Left kidney (tissue), 8 donors: ENCODE data around the gene AGBL5. TPM values are rescaled to one million over a fixed set of nuclear protein-coding genes. Genes with fewer than 3 reads are reported as not detected.

Experiments
- DNase-seq: peaks from one replicate; pipeline ENCODE4 v3.0.0-alpha.2; 2013
- long read RNA-seq, 8 donors: transcript quantifications; one replicate each; lab custom pipeline, GENCODE V29; 2026
- polyA plus RNA-seq: library from polyadenylated mRNA; unstranded; fragments of 120-200 nt; gene quantifications from one replicate; pipeline ENCODE4 v1.2.1, GENCODE V29; 2013; ENCODE audit not compliant: insufficient read length

Gene AGBL5, protein sequence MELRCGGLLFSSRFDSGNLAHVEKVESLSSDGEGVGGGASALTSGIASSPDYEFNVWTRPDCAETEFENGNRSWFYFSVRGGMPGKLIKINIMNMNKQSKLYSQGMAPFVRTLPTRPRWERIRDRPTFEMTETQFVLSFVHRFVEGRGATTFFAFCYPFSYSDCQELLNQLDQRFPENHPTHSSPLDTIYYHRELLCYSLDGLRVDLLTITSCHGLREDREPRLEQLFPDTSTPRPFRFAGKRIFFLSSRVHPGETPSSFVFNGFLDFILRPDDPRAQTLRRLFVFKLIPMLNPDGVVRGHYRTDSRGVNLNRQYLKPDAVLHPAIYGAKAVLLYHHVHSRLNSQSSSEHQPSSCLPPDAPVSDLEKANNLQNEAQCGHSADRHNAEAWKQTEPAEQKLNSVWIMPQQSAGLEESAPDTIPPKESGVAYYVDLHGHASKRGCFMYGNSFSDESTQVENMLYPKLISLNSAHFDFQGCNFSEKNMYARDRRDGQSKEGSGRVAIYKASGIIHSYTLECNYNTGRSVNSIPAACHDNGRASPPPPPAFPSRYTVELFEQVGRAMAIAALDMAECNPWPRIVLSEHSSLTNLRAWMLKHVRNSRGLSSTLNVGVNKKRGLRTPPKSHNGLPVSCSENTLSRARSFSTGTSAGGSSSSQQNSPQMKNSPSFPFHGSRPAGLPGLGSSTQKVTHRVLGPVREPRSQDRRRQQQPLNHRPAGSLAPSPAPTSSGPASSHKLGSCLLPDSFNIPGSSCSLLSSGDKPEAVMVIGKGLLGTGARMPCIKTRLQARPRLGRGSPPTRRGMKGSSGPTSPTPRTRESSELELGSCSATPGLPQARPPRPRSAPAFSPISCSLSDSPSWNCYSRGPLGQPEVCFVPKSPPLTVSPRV
- 66.9 TPM for polyA plus RNA-seq
- long read RNA-seq, donor 1, transcript AGBL5-210 (7 exons, 1,850 nt) = minor isoform, 7 of 30 reads
- long read RNA-seq, donor 1, transcript AGBL5-201 (11 exons, 2,382 nt) = major isoform, 12 of 30 reads
- long read RNA-seq, donor 1, partial matches to known transcripts = 7 of 30 reads
- long read RNA-seq, donor 1, other reads (novel, unspliced or antisense) = 0 of 30 reads
- long read RNA-seq, donor 2, transcript AGBL5-201 (11 exons, 2,382 nt) = major isoform, 10 of 931 reads
- long read RNA-seq, donor 2, partial matches to known transcripts = 892 of 931 reads
- long read RNA-seq, donor 2, other reads (novel, unspliced or antisense) = 26 of 931 reads
- long read RNA-seq, donor 3, transcript AGBL5-201 (11 exons, 2,382 nt) = major isoform, 9 of 90 reads
- long read RNA-seq, donor 3, partial matches to known transcripts = 77 of 90 reads
- long read RNA-seq, donor 3, other reads (novel, unspliced or antisense) = 0 of 90 reads
- long read RNA-seq, donor 4 = 0 reads
- long read RNA-seq, donor 5, transcript AGBL5-201 (11 exons, 2,382 nt) = major isoform, 9 of 1,754 reads
- long read RNA-seq, donor 5, partial matches to known transcripts = 532 of 1,754 reads
- long read RNA-seq, donor 5, other reads (novel, unspliced or antisense) = 1,206 of 1,754 reads
- long read RNA-seq, donor 6, transcript AGBL5-201 (11 exons, 2,382 nt) = major isoform, 9 of 1,208 reads
- long read RNA-seq, donor 6, partial matches to known transcripts = 274 of 1,208 reads
- long read RNA-seq, donor 6, other reads (novel, unspliced or antisense) = 919 of 1,208 reads
- long read RNA-seq, donor 7, transcript AGBL5-201 (11 exons, 2,382 nt) = major isoform, 7 of 15 reads
- long read RNA-seq, donor 7, partial matches to known transcripts = 0 of 15 reads
- long read RNA-seq, donor 7, other reads (novel, unspliced or antisense) = 0 of 15 reads
- long read RNA-seq, donor 8, transcript AGBL5-201 (11 exons, 2,382 nt) = major isoform, 6 of 7 reads
- long read RNA-seq, donor 8, partial matches to known transcripts = 0 of 7 reads
- long read RNA-seq, donor 8, other reads (novel, unspliced or antisense) = 0 of 7 reads

DNA sequence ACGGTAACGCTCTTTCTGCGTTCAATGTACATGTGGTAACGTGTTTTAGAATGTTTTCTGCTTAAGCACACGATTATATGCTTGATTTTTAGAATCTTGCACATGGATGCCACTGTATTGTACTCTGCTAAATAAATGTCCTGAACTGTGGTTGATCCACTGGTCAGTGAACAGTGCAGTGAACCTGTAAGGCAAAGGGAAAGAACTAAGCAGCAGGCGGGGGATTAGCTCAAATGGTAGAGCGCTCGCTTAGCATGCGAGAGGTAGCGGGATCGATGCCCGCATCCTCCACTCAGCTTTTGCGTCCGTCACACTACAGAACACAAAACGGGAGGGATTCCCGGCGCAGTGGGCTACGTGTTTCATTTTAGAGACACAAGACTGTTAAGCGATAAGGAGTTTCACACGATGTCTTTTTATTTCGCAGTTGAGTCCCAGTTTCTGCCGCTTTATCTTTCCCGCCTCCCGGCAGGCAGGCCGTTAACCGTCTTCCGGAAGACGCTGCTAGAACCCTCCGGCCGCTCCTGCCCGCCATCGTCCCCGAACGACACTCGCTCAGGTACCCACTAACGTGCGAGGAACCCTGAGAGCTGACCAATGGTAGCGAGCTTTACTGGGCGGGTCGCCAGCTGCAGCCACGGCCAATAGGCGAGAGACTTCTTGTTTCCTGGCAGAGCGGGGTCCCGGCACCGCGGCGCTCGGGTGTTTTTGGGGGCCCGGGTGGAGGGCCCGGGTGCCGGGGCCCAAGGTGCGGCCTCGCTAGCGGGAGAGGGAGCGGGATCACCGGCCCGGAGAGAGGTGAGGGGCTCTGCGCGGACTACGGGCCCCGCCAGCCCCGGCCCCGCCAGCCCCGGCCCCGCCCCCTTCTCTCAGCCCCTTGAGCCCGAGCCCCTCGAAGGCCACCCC lies at the start of gene AGBL5:
Gene AGBL5 (plus strand): TSS at position 673 of the 906 bp plus-strand sequence. CDS start 1,291 bp downstream, outside the sequence.
- peak; percentile 92 for DNase-seq

DNA sequence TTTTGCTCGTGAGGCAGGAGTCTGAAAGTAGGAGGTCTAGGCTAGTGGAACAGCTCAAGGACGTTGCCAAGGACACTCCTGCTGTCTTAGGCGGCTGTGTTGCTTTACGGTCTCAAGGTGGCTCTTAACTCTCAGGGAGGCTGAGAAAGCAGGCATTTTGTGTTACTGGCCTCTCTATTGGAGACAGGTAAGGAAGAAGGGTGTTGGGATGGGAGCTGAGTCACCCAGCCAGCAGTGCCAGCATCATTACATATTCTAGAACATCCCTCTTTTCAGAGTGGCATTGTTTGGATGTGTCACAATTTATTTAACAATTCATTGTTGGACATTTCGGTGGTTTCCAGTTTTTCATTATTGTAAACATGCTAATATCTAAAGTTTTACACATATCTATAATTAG lies 49.5 kb upstream of the AGBL5 start:
- DNase-seq = no peak

DNA sequence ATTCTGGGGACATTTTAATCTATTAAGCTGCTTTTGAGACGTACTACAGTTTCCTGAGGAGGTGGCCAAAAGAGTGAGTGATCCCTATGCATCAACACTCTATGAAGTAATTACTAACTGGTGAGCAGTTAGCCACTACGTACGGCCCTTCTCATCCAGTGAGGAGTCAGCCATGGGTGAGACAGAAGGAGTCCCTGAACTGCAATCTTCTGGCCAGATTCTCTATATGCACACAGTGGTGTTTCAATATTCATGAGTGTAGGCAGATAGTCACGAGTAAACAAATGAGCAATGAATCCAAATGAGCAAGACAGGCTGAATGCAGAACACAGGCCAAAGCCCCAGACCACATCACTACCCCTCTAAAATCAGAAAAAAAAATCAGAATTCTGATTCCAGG lies 48.5 kb upstream of the AGBL5 start:
- no peak for DNase-seq

DNA sequence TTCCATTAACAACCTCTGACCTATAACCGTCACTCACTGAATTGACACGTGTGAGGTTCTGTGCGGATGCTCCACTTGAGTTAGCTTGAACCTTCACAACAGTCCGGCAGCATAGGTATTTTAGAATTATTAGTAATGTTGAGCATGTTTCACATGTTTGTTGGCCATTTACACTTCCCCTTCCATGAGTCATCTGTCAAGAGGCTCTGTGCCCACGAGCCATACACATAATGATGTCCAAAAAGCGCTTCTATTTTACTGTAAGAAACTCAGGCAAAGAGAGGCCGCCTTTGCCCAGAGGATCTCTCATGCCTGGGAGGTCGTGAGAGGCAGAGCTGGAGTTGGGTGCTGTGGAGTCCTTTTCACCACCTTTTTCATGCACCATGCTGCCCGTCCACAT lies 47.6 kb upstream of the AGBL5 start:
- DNase-seq = no peak

DNA sequence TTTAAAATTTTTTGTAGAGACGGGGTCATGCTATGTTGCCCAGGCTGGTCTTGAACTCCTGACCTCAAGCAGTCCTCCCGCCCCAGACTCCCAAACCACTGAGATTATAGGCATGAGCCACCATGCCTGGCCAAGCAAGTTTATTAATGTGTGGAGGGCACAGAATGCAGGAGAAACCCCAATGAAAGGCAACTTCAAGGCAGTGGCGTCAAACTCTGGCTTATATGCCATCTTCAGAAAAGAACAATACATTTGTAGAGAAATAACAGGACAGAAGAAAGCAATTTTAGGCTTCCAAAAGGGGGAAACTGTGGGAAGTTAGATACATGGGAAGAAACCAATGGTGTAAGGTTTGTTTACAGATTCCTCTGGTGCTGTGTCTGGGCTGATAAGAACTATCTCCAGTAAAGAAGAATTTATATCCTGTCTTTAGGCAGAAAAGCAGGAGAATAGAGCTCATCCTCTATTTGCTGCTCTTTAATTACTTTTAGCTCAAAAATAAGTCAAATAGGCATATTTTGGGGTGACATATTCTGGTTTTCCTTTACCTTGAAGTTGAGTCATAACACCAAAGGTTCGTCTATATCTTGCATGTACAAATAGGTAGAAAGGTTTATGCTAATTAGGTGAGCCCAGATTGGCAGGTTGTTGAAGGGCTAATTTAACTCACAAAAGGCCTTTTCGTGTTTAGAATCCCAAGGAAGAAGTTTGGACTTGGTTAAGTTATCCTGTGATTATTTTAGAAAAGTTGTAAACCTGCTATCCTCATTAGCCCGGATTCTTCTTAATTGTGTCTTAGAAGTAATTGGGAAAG lies 44.7 kb upstream of the AGBL5 start:
- DNase-seq = no peak

DNA sequence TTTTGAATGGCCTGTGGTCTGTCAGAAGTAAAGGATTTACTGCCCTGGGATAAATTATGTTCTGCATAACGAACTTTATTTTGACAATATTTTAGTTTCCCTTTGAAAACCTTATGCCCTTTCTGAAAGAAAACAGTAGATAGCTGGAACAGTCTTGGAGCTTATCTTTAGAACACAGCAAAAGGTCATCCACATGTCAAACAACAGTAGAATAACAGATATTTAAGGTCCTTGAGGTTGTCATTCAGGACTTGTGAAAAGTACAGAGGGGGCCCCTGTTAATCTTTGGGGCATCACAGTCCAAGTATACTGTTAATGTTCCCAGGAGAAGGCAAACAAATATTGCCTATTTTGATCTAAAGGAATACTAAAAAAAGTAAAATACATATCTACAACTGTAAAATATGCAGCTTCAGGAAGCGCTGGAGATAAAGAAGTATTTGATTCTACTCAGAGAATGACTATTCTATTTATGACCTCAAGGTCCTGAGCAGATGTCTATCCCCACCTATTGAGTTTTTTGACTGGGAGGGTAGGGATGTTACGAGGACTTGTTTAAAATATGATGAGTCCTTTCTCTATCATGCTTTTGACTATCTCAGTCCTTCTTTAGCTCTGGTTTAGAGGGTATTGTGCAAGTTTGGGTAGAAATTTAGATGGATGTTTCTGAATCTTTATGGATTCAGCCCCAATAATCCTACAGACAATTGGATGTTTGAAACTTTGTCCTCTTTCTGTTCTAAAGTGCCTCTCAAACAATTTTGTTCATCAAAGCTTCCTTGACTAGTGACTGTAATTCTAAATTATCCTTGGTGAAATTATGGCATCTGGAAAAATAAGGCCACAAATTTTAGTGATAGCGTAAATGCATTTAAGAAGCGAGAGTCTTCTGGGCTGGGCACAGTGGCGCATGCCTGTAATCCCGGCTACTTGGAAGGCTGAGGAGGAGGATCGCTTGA lies 43.8 kb upstream of the AGBL5 start:
- DNase-seq = no peak

DNA sequence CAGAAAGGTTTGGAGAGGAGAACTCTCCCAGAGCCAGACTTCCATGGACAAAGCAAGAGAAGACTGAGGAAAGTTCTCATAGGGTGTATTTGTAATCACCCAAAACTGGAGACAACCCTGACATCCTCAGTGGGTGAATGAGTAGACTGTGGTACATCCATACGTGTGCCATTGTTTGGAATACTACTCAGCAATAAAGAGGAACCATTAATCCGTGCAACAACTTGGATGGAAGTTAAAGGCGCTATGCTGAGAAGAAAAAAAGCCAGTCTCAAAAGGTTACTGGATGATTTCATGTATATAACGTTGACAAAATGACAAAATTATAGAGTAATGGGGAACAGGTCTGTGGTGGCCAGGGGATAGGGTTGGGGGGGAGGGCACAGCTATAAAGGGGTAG lies 42.8 kb upstream of the AGBL5 start:
- no peak for DNase-seq

DNA sequence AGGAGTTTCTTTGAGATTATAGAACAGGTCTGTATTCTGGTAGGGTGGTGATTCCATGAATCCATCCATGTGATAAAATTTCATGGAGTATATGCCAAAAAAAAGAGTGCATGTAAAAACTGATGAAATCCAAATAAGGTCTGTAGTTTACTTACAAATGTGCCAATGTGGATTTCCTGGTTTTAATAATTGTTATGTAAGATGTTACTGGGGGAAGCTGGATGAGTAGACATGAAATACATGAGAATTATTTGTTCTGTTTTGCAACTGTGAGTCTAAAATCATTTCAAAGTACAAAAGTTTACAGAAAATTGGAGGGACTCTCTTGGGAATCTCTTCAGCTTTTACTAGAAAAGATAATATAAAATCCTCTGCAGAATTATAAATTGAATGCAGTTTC lies 42.4 kb upstream of the AGBL5 start:
- no peak for DNase-seq

DNA sequence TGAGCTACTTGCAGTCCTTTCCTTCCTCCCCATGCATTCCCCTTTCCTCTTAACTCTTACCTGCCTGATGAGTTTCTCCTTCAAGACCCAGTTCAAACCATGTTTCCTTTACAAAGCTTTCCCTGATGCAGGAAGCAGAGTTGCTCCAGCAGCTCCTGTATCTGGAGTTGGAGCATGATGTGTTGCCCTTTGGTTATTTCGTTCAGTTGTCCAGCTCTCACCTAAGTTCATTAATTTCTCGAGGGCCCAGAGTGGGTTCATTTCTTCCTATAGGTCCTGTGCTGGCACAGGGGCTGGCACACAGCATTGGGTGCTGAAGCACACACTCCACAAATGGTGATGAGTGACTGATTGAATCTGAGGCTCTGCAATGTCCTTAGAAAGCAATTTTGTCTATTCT lies 41.8 kb upstream of the AGBL5 start:
- no peak for DNase-seq

DNA sequence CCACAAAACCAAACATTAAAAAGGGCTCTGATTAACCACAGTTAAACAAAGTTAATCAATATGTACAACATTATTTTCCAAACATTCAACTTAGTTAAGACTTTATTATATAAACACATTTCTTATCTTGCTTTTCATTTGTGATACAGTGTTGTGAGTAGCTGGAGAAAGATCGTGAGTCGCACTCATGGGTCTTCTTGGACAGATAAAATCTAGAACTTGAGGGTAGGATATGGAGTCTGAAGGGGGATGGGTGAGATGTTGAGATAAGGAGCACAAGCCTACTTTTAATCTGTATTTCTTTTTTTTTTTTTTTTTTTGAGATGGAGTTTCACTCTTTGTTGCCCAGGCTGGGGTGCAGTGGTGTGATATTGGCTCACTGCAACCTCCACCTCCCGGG lies 41.3 kb upstream of the AGBL5 start:
- no peak for DNase-seq

DNA sequence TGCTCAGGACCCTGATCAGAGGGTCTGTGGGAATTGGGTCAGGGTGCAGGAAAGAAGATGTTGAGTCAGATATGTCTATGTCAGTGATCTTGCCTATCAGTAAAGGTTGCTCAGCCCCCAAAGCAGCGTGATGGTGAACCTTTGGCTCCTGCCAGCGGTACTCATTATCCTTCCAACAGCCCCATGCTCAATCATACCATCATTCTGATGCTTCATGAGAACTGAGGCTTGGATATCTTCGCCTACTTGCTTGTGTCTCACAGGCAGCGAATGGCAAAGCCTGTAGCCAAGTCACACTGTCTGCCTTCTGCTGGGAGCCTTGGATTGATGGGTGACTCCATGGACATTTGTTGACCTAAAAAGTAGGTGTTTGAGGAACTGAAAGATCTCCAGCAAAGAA lies 37.7 kb upstream of the AGBL5 start:
- no peak for DNase-seq

DNA sequence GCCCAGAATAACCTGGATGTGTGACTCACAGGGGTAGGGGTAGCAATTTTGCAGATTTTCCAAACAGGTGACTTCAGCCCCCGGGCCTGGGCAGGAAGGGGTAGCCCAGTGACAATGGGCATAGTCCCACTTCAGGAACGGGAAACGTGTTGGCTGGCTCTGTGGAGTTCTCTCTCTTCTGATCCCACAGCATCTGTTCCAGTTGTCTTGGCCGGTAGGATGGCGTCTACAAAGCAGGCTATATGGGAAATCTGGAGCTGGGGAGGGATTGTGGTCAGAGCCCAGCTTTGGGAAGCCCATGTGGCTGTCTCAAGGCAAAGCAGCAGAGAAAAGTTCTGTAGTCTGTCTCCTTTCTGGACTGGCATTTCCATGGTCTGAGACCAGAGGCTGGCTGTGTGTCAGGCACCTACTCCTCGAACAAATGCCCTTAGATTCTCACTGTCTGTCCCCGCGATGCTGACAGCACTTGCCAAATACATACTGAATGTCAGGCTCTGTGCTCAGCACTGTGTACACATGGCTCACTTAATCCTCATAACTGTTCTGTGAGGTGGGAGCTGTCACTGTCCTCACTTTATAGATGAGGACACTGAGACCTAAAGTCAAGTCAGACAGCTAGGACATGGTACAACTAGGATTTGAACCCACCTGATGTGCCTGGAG lies 36.6 kb upstream of the AGBL5 start:
- no peak for DNase-seq

DNA sequence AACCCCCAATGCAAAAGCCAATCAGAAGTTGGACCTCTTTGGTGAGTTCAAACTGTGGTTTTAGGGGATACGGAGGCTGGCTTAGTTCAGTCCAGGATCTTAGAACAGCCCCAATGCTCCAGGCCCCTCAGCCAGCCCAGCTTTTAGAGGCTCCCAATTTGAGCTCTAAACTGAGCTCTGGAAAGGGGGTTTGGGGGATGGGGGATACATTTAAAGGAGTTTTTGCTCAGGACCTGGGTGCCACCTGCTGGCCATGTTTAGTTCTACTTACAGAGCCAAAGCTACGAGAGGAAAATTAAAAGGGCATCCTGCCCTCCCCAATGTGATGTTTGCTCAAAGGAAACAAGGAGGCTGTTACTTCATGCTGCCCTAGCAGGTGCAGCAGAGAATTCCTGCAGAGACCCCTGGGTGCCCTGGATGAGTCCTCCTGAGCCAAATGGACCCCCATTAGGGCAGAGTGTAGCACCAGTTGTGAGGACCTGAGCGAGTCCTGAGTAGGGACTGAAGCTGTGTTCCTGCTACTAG lies 34.6 kb upstream of the AGBL5 start:
- DNase-seq = no peak

DNA sequence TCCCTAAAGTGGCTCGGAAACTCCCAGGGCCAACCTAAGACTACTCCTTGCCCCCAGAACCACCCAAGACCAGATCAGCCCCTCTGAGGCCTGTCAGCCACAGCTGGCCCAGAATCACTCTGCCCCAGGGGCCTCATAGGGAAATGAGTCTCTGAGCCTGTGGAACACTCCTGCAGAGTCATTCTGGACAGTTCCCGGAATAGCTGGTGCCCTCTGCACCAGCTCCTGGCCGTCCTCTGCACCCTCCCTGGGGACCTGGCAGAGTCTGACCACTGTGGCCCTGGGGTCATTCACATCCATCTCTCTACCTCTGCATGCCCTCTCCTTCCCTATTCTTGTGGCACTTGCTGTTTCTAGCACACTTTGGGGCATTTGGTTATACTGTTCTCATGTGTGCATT lies 33.3 kb upstream of the AGBL5 start:
- no peak for DNase-seq

DNA sequence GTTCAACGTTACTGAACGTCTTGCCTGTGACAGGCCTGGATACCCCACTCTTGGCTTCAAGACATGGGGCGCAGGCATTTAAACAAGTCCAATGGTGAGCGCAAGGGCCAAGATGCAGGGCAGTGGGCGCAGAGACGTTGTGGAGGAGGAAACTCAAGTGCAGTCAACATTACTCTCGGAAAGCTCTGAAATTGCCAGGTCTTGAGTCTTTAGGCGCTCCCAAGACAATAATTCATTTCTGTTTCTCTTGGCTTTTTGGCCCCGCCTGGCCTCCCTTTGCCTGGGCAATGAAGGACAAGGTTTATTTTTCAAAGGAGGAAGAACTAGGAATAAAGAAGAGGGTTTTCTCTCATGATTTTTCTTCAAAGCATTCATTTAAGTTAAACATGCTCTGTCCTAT lies 32.0 kb upstream of the AGBL5 start:
- DNase-seq = no peak

DNA sequence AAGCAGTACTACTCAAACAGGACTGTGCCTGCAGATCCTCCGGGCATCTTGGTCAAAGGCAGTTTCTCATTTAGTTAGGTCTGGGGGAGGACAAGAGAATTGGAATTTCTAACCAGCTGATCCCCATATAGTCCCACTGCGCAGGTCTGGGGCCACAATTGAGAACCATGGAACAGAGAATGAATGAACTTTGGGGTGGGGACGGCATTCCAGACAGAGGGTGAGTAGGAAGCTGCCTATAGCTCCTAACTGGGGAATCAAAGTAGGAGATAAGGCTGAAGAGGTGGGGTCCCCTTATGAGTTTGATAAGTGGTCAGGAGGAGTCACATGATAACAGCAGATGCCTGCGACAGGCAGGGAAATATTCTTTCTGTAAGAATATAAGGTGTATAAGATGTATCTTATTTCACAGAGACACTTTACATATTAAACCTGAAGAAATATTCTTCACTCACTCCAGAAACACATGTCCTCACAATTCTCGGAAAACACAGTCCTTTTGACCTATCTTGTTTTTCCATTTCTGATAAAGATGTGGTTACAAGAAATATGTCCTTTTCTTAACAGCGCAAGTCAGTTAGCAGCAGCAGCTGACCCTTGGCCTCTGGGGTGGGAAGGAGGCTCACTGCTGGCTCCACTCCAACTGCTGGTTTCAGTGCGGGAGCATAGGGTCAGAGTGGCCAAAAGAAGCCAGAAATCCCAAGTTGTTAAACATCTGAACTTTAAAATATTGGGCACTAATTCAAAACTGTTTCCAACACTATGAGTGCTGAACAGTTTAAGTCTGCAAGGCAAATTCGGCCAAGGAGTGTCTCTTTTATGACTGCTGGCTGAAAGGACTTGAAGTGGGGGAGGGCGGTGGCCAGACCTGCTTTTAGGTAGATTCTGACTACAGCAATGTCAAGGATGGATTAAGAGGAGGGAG lies 31.3 kb upstream of the AGBL5 start:
- DNase-seq = no peak
